ENCODE results near the gene TMEM87B.
"Not testable (repeated sequence)": the region's sequence is repeated elsewhere in the genome, so short reads cannot be mapped to it uniquely, and the experiment has no call there.

DNA sequence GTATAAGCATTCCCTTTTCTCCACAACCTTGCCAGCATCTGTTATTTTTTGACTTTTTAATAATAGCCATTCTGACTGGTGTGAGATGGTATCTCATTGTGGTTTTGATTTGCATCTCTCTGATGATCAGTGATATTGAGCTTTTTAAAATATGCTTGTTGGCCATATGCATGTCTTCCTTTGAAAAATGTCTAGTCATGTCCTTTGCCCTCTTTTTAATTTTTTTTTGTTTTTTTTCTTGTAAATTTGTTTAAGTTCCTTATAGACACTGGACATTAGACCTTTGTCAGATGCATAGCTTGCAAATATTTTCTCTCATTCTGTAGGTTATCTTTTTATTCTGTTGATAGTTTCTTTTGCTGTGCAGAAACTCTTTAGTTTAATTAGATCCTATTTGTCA, 14.7 kb downstream of the TMEM87B start:
- TF ChIP-seq, protein P1, sequence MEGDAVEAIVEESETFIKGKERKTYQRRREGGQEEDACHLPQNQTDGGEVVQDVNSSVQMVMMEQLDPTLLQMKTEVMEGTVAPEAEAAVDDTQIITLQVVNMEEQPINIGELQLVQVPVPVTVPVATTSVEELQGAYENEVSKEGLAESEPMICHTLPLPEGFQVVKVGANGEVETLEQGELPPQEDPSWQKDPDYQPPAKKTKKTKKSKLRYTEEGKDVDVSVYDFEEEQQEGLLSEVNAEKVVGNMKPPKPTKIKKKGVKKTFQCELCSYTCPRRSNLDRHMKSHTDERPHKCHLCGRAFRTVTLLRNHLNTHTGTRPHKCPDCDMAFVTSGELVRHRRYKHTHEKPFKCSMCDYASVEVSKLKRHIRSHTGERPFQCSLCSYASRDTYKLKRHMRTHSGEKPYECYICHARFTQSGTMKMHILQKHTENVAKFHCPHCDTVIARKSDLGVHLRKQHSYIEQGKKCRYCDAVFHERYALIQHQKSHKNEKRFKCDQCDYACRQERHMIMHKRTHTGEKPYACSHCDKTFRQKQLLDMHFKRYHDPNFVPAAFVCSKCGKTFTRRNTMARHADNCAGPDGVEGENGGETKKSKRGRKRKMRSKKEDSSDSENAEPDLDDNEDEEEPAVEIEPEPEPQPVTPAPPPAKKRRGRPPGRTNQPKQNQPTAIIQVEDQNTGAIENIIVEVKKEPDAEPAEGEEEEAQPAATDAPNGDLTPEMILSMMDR (IDR thresholded peaks at IDR 0.05) = not testable (repeated sequence)
- TF ChIP-seq POLR2A, POLR2AphosphoS5, EP300 (IDR thresholded peaks at IDR 0.05): not testable (repeated sequence)

Measured in suprapubic skin (tissue), 4 donors.